ENCODE results near the gene GPR135. TPM values are rescaled to one million over a fixed set of nuclear protein-coding genes. Genes with fewer than 3 reads are reported as not detected.

The GPR135 gene
- total RNA-seq, 2 experiments from 2014 or later = 0.95 to 1.0 TPM

- Mint-ChIP-seq H3K4me3 (no peak overlapping the region), H3K27ac (no peak overlapping the region), H3K36me3 (ENCODE audit: low read depth) (no peaks in the 10 kb centered on the region), H3K4me1 (no peaks in the 10 kb centered on the region), H3K27me3 (peaks cover 8% of the 10 kb centered on the region), H3K9me3 (no peaks in the 10 kb centered on the region)
- ChIA-PET CTCF (interaction anchor here (0.8 kb wide), 1 partner anchor 9 kb away, joined by 3 read pairs; no protein-coding TSS in a partner anchor), POLR2A (no interaction called here)
- DNase-seq = no peak
Observed at GRCh38 chr14:59429790-59430189, 35.4 kb downstream of the GPR135 start.

GRCh38 chr14:59428581-59429012, 36.6 kb downstream of the GPR135 start:
- peaks cover 12% of the 10 kb centered on the region for H3K27me3 Mint-ChIP-seq
- POLR2A ChIA-PET = interaction anchor here (0.7 to 1.0 kb wide), 2 partner anchors 15 to 196 kb away, joined by 3 read pairs; no protein-coding TSS in a partner anchor
- H3K27ac Mint-ChIP-seq = no peak overlapping the region
- DNase-seq = no peak
- no peaks in the 10 kb centered on the region for H3K36me3 Mint-ChIP-seq (ENCODE audit: low read depth)
- no peak overlapping the region for H3K4me3 Mint-ChIP-seq
- no peaks in the 10 kb centered on the region for H3K4me1 Mint-ChIP-seq
- CTCF ChIA-PET = interaction anchor here (1.3 kb wide), 2 partner anchors 15 to 300 kb away, joined by 3 to 4 read pairs; no protein-coding TSS in a partner anchor
- H3K9me3 Mint-ChIP-seq = no peaks in the 10 kb centered on the region

- POLR2A ChIA-PET = interaction anchor here (0.7 to 1.0 kb wide), 2 partner anchors 16 to 195 kb away, joined by 3 read pairs; no protein-coding TSS in a partner anchor
- H3K4me3 Mint-ChIP-seq = no peak overlapping the region
- CTCF ChIA-PET = interaction anchor here (1.3 kb wide), 2 partner anchors 16 to 299 kb away, joined by 3 to 4 read pairs; no protein-coding TSS in a partner anchor
- H3K27ac Mint-ChIP-seq = no peak overlapping the region
- H3K36me3 Mint-ChIP-seq (ENCODE audit: low read depth) = no peaks in the 10 kb centered on the region
- no peaks in the 10 kb centered on the region for H3K4me1 Mint-ChIP-seq
- DNase-seq = no peak
- H3K27me3 Mint-ChIP-seq = peaks cover 12% of the 10 kb centered on the region
- no peaks in the 10 kb centered on the region for H3K9me3 Mint-ChIP-seq
Observed at GRCh38 chr14:59427653-59428580, 37.3 kb downstream of the GPR135 start.

- Mint-ChIP-seq H3K4me1 (no peaks in the 10 kb centered on the region), H3K27me3 (peaks cover 16% of the 10 kb centered on the region), H3K27ac (no peak overlapping the region), H3K9me3 (no peaks in the 10 kb centered on the region), H3K4me3 (no peak overlapping the region), H3K36me3 (ENCODE audit: low read depth) (no peaks in the 10 kb centered on the region)
- ChIA-PET CTCF (no interaction called here), POLR2A (interaction anchor here (0.7 kb wide), 1 partner anchor 58 kb away, joined by 3 read pairs; the partner anchor contains the start of genes JKAMP and L3HYPDH)
- no peak for DNase-seq
Observed at GRCh38 chr14:59425322-59425935, 39.8 kb downstream of the GPR135 start.

- ChIA-PET CTCF (no interaction called here), POLR2A (no interaction called here)
- no peak overlapping the region for H3K27ac Mint-ChIP-seq
- peaks cover 16% of the 10 kb centered on the region for H3K27me3 Mint-ChIP-seq
- H3K4me1 Mint-ChIP-seq = no peaks in the 10 kb centered on the region
- DNase-seq = no peak
- H3K4me3 Mint-ChIP-seq = no peak overlapping the region
- no peaks in the 10 kb centered on the region for H3K36me3 Mint-ChIP-seq (ENCODE audit: low read depth)
- no peaks in the 10 kb centered on the region for H3K9me3 Mint-ChIP-seq
Observed at GRCh38 chr14:59424341-59425071, 40.7 kb downstream of the GPR135 start.

GRCh38 chr14:59422069-59422881, 42.9 kb downstream of the GPR135 start:
- no peaks in the 10 kb centered on the region for H3K4me1 Mint-ChIP-seq
- no peaks in the 10 kb centered on the region for H3K36me3 Mint-ChIP-seq (ENCODE audit: low read depth)
- H3K27ac Mint-ChIP-seq = no peak overlapping the region
- no peak for DNase-seq
- H3K4me3 Mint-ChIP-seq = no peak overlapping the region
- H3K27me3 Mint-ChIP-seq = peaks cover 16% of the 10 kb centered on the region
- POLR2A ChIA-PET = no interaction called here
- CTCF ChIA-PET = no interaction called here
- H3K9me3 Mint-ChIP-seq = no peaks in the 10 kb centered on the region

GRCh38 chr14:59419303-59419702, 45.9 kb downstream of the GPR135 start:
- Mint-ChIP-seq H3K9me3 (no peaks in the 10 kb centered on the region), H3K27ac (no peak overlapping the region), H3K4me3 (no peak overlapping the region), H3K27me3 (peaks cover 5% of the 10 kb centered on the region), H3K36me3 (ENCODE audit: low read depth) (no peaks in the 10 kb centered on the region), H3K4me1 (no peaks in the 10 kb centered on the region)
- DNase-seq = no peak
- POLR2A ChIA-PET = no interaction called here
- CTCF ChIA-PET = interaction anchor here (0.9 kb wide), 1 partner anchor 25 kb away, joined by 3 read pairs; no protein-coding TSS in a partner anchor

GRCh38 chr14:59417311-59417710, 47.9 kb downstream of the GPR135 start:
- Mint-ChIP-seq H3K4me3 (no peak overlapping the region), H3K4me1 (no peaks in the 10 kb centered on the region), H3K9me3 (peaks cover under 1% of the 10 kb centered on the region), H3K36me3 (ENCODE audit: low read depth) (no peaks in the 10 kb centered on the region), H3K27ac (no peak overlapping the region), H3K27me3 (peaks cover 10% of the 10 kb centered on the region)
- ChIA-PET POLR2A (no interaction called here), CTCF (no interaction called here)
- no peak for DNase-seq

GRCh38 chr14:59415836-59416602, 49.2 kb downstream of the GPR135 start:
- ChIA-PET CTCF (no interaction called here), POLR2A (no interaction called here)
- no peak overlapping the region for H3K27ac Mint-ChIP-seq
- no peaks in the 10 kb centered on the region for H3K36me3 Mint-ChIP-seq (ENCODE audit: low read depth)
- H3K4me3 Mint-ChIP-seq = no peak overlapping the region
- peaks cover 3% of the 10 kb centered on the region for H3K9me3 Mint-ChIP-seq
- peaks cover 15% of the 10 kb centered on the region for H3K27me3 Mint-ChIP-seq
- DNase-seq = no peak
- no peaks in the 10 kb centered on the region for H3K4me1 Mint-ChIP-seq

Data from activated CD4-positive, alpha-beta memory T cell treated with anti-CD3 and anti-CD28 coated beads, Interleukin-2, amount 10 ng/mL, durations not matched to agents 7 days and 5 days (primary cell).